Measurements from ENCODE around the gene IPPK.

IPPK gene

GRCh38 chr9:92637326-92637725 lies 32.6 kb downstream of the IPPK start:
- no peak for DNase-seq

- DNase-seq, result no peak
These were observed 33.3 kb downstream of the IPPK start for GRCh38 chr9:92636627-92637026.

- DNase-seq, result peak; percentile 10 to 11
These were observed 34.2 kb downstream of the IPPK start for GRCh38 chr9:92635760-92636159.

GRCh38 chr9:92634712-92635605 lies 35.0 kb downstream of the IPPK start:
- DNase-seq, result peak; percentile 76 to 81

- no peak for DNase-seq
These were observed 36.2 kb downstream of the IPPK start for GRCh38 chr9:92633614-92634278.

- no peak for DNase-seq
These were observed 37.3 kb downstream of the IPPK start for GRCh38 chr9:92632641-92633040.

GRCh38 chr9:92631452-92632343 lies 38.2 kb downstream of the IPPK start:
- peak; percentile 32 to 33 for DNase-seq

- DNase-seq, result no peak
These were observed 42.3 kb downstream of the IPPK start for GRCh38 chr9:92627651-92628050.

GRCh38 chr9:92626484-92626883 lies 43.4 kb downstream of the IPPK start:
- no peak for DNase-seq

GRCh38 chr9:92623936-92624335 lies 46.0 kb downstream of the IPPK start:
- DNase-seq, result peak in 1 of 2 experiments; percentile 3

GRCh38 chr9:92620845-92621244 lies 49.1 kb downstream of the IPPK start:
- peak in 1 of 2 experiments; percentile 4 for DNase-seq

- peak in 1 of 2 experiments; percentile 12 for DNase-seq
These were observed 50.2 kb downstream of the IPPK start for GRCh38 chr9:92619601-92620300.

- peak in 1 of 2 experiments; percentile 3 for DNase-seq
These were observed 51.2 kb downstream of the IPPK start for GRCh38 chr9:92618633-92619225.

- no peak for DNase-seq
These were observed 51.9 kb downstream of the IPPK start for GRCh38 chr9:92617951-92618510.

- no peak for DNase-seq
These were observed 52.6 kb downstream of the IPPK start for GRCh38 chr9:92617195-92617813.

GRCh38 chr9:92616655-92617111 lies 53.2 kb downstream of the IPPK start:
- peak in 1 of 2 experiments; percentile 5 for DNase-seq

- no peak for DNase-seq
These were observed 53.7 kb downstream of the IPPK start for GRCh38 chr9:92616199-92616641.

- peak in 1 of 2 experiments; percentile 1 for DNase-seq
These were observed 54.1 kb downstream of the IPPK start for GRCh38 chr9:92615790-92616189.

GRCh38 chr9:92614763-92615461 lies 55.0 kb downstream of the IPPK start:
- DNase-seq, result peak in 1 of 2 experiments; percentile 4

GRCh38 chr9:92614123-92614510 lies 55.8 kb downstream of the IPPK start:
- peak in 1 of 2 experiments; percentile 5 for DNase-seq
